ENCODE results near the gene ZFYVE1.

ZFYVE1 gene

DNA sequence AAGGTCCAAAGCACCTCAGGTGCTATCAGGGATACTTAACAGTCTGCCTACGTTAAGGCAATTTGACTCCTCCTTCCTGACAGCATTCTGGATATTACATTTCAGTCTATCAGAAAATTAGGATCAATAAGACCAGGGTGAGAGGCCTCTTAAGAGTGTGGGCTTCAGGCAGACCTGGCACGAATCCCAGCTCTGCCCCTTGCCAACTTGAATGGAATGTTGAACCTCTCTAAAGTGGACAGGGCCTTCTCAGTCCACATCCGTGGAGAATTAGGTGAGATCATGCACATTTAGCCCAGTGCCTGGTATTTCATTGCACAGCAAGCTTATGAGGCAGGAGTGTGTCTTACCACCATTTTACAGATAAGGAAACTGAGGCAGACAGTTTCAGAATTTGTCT, 74.7 kb downstream of the ZFYVE1 start:
- DNase-seq: no peak

- no peak for DNase-seq
Observed at GRCh38 chr14:72948481-72949138, 78.3 kb downstream of the ZFYVE1 start.

GRCh38 chr14:72947366-72948160, 79.3 kb downstream of the ZFYVE1 start:
- no peak for DNase-seq

DNA sequence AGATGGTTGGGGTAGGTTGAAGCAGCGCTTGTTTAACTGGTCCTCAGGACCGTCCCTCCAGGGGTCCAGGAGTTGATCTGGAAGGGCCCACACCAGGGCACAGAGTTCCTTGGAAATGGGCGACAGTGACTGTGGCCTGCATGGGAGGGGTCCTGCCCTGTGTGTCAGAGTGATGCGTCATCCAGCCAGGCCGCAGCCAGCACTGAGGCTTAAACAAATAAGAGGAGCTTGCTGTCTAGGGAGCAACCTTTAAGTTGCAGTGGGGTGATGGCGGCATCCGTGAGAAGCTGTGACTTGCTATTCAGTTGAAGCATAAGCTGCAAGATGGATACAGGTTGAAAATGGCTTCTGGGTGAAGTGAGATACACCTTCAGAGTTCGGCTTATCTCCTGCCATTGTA, 80.4 kb downstream of the ZFYVE1 start:
- DNase-seq: no peak

- DNase-seq: no peak
Observed at GRCh38 chr14:72945356-72946027, 81.4 kb downstream of the ZFYVE1 start.

DNA sequence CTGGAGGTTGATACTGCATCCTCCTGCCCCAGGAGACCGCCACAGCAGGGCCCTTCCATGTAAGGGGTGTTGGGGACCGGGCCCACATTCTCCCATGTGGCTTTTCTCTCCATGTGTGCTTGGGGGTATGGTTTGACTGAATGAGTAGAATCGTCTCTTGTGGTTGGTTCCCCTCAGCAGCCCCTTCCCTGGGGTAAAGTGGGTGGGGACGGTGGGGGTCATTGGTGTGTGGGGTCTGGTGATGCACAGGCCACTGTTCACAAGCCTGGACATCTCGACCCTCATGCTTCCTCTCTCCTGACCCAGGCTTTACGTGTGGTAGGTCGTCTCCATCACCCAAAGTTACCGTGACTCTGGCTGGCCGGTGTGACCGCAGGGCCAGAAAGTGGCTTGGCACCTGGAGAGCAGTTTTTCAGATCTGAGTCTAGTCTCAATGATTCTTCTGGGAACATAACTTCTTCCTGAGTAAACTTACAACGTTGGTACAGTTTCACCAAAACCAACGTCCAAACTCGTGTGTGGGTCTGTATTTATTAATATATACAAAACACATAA, 83.0 kb downstream of the ZFYVE1 start:
- no peak for DNase-seq

GRCh38 chr14:72942934-72943333, 84.0 kb downstream of the ZFYVE1 start:
- DNase-seq: no peak

GRCh38 chr14:72941286-72941985, 85.5 kb downstream of the ZFYVE1 start:
- DNase-seq: no peak

DNA sequence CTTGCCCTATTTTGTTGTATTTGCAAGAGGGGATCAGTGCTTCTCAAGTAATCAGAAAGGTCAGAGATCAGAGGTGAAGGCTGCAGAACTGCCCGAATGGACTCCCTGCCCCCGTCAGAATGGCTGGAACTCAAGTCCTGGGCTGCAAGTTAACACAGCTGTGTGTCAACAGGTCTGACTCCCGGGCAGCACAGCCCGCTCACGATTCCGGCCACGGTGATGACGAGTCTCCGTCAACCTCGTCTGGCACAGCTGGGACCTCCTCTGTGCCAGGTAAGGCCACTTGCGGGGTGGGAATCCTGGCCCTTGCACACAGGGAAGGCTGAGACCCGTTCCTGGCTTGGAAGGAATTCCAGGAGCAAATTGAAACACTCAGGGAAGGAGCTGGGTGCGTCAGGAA, 87.3 kb downstream of the ZFYVE1 start:
- DNase-seq: no peak

DNA sequence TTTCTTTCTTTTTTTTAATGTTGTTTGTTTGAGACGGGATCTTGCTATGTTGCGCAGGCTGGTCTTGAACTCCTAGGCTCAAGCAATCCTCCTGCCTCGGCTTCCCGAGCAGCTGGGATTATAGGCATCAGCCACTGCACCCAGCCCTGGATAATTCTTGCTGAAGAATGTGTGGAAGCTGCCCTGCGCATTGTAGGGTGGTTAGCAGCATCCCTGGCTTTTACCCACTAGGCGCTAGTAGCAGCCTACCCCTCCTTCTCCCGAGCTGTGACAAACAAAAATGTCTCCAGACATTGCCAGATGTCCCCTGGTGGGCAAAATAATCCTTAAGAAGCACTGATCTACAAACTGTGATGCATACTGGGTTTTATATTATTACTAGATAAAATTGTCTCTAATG, 94.0 kb downstream of the ZFYVE1 start:
- DNase-seq: no peak

DNA sequence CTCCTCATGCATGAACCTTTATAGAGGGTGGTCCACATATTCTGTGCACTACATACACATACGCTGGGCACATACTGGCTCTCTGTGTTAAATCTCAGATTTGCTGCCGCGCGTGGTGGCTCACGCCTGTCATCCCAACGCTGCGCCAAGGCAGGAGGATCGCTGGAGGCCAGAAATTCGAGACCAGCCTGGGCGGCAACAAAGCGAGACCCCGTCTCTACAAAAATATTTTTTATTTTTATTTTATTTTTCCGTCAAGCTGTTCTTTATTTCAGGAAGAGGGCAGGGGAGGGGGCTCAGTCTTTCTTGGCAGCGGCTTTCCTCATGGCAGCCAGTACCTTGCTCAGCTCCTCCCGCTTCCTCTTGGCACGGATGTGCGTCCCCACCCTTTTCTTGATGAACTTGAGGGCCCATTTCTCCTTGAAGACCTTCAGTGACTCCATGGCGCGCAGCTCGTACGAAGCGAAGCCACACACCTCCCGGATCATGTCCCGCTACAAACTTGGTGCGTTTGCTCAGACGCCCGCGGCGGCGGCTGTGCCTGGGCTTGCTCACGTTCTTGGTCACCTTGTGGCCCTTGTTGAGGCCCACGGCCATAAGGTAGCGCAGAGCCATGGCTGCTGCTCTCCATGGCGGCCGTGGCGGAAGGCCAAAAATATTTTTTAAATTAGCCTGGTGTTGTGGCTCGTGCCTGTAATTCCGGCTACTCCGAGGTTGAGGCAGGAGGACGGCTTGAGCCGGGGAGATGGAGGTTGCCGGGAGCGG, 97.4 kb downstream of the ZFYVE1 start:
- DNase-seq: no peak

DNA sequence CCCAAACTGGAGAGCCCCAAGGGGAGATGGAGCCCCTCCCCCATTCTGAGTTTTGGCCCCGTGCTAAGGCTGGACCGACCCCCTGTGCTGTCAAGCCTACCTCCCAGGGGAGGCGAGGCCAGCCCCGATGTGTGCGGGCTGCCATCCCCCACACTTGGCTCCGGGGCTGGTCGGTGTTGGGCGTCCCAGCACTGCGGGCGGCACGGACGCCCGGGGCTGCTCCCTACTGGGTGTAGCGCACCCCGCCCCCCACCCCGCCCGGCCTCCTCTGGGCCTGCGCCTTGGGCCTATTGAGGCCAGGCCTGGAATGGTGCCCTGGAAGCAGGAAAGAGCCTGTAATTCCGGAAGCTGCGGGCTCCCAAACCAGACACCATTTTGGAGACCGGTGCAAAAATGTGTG, 98.0 kb downstream of the ZFYVE1 start:
- DNase-seq: no peak

DNA sequence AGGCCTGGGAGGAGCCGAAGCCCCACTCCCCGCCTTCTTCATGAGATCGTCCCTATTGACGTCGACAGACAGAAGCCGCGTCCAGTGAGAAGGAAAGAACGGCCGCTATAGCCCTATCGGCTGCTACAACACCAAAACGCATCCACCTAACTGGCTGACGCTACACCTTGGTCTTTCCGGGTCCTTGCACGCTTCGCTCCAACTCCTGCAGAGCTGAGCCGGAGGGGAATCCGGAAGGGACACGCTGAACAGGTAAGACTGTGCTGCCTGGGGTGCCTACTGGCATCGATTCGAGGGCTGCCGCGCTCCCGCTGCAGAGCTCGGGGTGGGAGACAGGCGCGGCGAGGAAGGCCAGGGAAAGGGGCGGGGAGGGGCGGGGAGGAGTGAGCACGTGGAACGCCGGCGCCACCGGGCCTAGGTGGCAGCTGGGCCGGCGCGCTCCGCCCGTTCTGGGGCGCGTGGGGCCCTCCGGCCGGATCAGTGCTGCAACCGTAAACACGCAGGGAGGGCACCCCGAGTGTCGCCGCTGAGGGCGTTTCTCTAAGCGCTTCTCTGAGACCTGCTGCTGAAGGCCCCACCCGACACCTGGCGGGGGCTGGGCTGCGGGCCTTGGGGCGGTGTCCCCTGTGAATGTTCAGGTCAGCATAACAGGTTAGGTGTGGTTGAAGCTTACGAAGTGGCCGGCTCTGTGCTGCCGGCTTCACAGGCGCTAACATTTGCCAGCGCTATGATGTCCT, 100.4 kb downstream of the ZFYVE1 start, which contains the start of gene DCAF4:
Gene DCAF4, plus strand, starts transcription at position 173 of the 737 bp plus-strand sequence. CDS start 11,515 bp downstream, outside the sequence.
- DNase-seq: peak; percentile 97

- no peak for DNase-seq
Observed at GRCh38 chr14:72925815-72926291, 101.1 kb downstream of the ZFYVE1 start.

DNA sequence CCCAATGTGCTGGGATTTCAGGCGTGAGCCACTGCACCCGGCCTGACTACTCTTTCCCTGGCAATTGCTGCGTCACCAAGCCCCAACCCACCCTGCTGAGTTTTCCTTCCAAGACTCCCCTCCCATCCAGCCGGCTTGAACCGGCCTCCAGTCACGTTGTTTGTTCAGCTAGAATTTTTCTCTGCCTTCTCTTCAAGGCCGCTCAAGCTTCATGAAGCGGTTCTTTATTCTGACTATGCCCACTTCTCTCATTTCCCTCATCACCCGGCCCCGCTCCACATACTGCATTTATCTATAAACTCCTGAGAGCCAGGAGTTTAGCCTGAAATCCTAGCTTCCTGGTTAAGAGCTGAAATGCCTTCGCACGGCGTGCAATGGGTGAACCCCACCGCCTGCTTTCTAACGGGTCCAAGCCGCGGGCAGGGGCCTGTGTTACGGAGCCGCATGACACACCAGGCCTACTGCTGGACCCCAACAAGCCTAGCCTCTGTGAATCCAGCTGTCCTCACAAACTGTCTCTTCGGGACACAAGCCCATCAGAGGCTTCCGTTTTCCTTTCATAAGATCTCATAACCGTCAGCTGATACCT, 101.6 kb downstream of the ZFYVE1 start:
- DNase-seq: no peak

DNA sequence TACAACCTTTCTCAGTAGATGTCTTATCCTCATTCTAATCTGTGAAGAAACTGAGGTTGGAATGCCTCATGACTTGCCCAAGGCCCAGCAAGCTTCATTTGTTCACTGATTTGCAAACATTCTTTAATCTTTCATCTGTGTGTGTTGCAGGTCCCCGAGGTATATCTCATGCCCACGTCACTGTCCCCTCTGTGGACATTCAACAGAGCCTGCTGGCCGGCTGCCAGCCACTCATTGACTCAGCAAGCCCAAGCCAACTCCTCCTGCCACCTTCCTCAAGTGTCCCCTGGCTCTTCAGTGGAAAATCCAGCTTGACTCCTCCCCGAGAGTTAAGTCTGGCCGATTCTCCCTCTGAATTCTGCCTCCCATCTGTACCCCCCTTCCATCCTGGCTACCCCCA, 102.6 kb downstream of the ZFYVE1 start:
- no peak for DNase-seq

GRCh38 chr14:72921396-72921795, 105.5 kb downstream of the ZFYVE1 start:
- DNase-seq: no peak

- no peak for DNase-seq
Observed at GRCh38 chr14:72920008-72920407, 106.9 kb downstream of the ZFYVE1 start.

All from NCI-H187 treated with DMSO at 0.1 percent for 48 hours (cell line).